ENCODE results near the gene ALPG.
A peak's percentile ranks its signal among the peaks of the same experiment; 100 is the strongest.
"Not testable (repeated sequence)": the region's sequence is repeated elsewhere in the genome, so short reads cannot be mapped to it uniquely, and the experiment has no call there.

ALPG gene

GRCh38 chr2:232406556-232407310, at the start of gene ALPG:
Gene ALPG, plus strand, starts transcription at chr2:232406844. Its CDS starts 51 bp downstream, at chr2:232406895.
- DNase-seq: no peak

GRCh38 chr2:232361646-232362045, 45.0 kb upstream of the ALPG start:
- DNase-seq: no peak

GRCh38 chr2:232362174-232362900, 44.3 kb upstream of the ALPG start:
- DNase-seq: no peak

- not testable (repeated sequence) for DNase-seq
Measured at GRCh38 chr2:232363064-232363783, 43.4 kb upstream of the ALPG start.

GRCh38 chr2:232363784-232364615, 42.6 kb upstream of the ALPG start:
- DNase-seq: peak; percentile 9 to 47

- DNase-seq: not testable (repeated sequence)
Measured at GRCh38 chr2:232364806-232365594, 41.6 kb upstream of the ALPG start.

GRCh38 chr2:232365621-232366321, 40.9 kb upstream of the ALPG start:
- peak in 1 of 2 donors; percentile 15 for DNase-seq

GRCh38 chr2:232366461-232366860, 40.2 kb upstream of the ALPG start:
- not testable (repeated sequence) for DNase-seq

GRCh38 chr2:232367016-232367415, 39.6 kb upstream of the ALPG start:
- DNase-seq: no peak

- DNase-seq: no peak
Measured at GRCh38 chr2:232367591-232368233, 38.9 kb upstream of the ALPG start.

GRCh38 chr2:232368311-232368731, 38.3 kb upstream of the ALPG start:
- DNase-seq: no peak

- no peak for DNase-seq
Measured at GRCh38 chr2:232369126-232369951, 37.3 kb upstream of the ALPG start.

- not testable (repeated sequence) for DNase-seq
Measured at GRCh38 chr2:232370007-232370406, 36.6 kb upstream of the ALPG start.

- DNase-seq: no peak
Measured at GRCh38 chr2:232372231-232373208, 34.1 kb upstream of the ALPG start.

- DNase-seq: no peak
Measured at GRCh38 chr2:232374356-232374755, 32.3 kb upstream of the ALPG start.

GRCh38 chr2:232375164-232375563, 31.5 kb upstream of the ALPG start:
- no peak for DNase-seq

- DNase-seq: no peak
Measured at GRCh38 chr2:232376260-232376659, 30.4 kb upstream of the ALPG start.

- DNase-seq: no peak
Measured at GRCh38 chr2:232376713-232377112, 29.9 kb upstream of the ALPG start.
